Midbrain (tissue), 1 donor: ENCODE data around the gene IFNL3.

Source experiments
- DNase-seq: peaks from one replicate; lab custom pipeline; 2025; lab: John Stamatoyannopoulos, UW

Gene IFNL3

GRCh38 chr19:39193803-39194202, 51.0 kb downstream of the IFNL3 start:
- DNase-seq = no peak
